ENCODE data around the gene HOXC12.

The HOXC12 gene

GRCh38 chr12:53994264-53995001, 39.7 kb downstream of the HOXC12 start:
- DNase-seq (ENCODE audit: extremely low read depth, low read depth) = no peak

GRCh38 chr12:53995002-53995377, 40.3 kb downstream of the HOXC12 start:
- no peak for TF ChIP-seq CTCF (IDR thresholded peaks at IDR 0.05; ENCODE audit: low read depth, low read length)
- no peak for DNase-seq (ENCODE audit: extremely low read depth, low read depth)

More at GRCh38 chr12:53994264-53995001, 39.7 kb downstream of the HOXC12 start:
- TF ChIP-seq CTCF (IDR thresholded peaks at IDR 0.05; ENCODE audit: low read depth, low read length) = no peak

GRCh38 chr12:53995378-53996239, 40.9 kb downstream of the HOXC12 start:
- no peak for DNase-seq (ENCODE audit: extremely low read depth, low read depth)
- no peak for TF ChIP-seq CTCF (IDR thresholded peaks at IDR 0.05; ENCODE audit: low read depth, low read length)

GRCh38 chr12:53996240-53997203, 41.8 kb downstream of the HOXC12 start:
- TF ChIP-seq CTCF (IDR thresholded peaks at IDR 0.05; ENCODE audit: low read depth, low read length) = no peak
- DNase-seq (ENCODE audit: extremely low read depth, low read depth) = no peak

- TF ChIP-seq CTCF (IDR thresholded peaks at IDR 0.05; ENCODE audit: low read depth, low read length) = no peak
- DNase-seq (ENCODE audit: extremely low read depth, low read depth) = no peak
Measured at GRCh38 chr12:53997204-53998109, 42.8 kb downstream of the HOXC12 start.

- TF ChIP-seq CTCF (IDR thresholded peaks at IDR 0.05; ENCODE audit: low read depth, low read length) = no peak
- DNase-seq (ENCODE audit: extremely low read depth, low read depth) = no peak
Measured at GRCh38 chr12:53998110-53998899, 43.6 kb downstream of the HOXC12 start.
